ENCODE measurements around the gene BACH2.

The BACH2 gene

GRCh38 chr6:90093558-90094073, 203.0 kb downstream of the BACH2 start:
- no peak for DNase-seq (ENCODE audit: low read depth)

DNA sequence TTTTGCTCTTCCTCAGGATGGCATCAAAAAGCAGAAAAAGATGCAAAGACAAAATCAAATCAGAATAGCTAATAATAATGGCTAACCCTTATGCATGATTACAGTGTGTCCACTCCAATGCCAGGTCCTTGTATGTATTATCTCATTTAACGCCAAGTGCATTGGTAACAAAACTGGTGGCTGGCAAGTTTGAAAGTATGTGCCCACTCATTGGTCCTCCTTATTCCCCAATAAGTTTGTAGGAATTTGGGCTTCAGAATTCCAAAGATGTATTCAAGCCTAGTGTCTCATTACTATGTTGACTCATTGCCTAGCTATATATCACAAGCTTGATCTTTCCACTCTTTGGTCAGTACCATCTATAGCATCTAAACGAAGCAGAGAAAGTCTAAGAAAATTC, 205.8 kb downstream of the BACH2 start:
- DNase-seq (ENCODE audit: low read depth): no peak

DNA sequence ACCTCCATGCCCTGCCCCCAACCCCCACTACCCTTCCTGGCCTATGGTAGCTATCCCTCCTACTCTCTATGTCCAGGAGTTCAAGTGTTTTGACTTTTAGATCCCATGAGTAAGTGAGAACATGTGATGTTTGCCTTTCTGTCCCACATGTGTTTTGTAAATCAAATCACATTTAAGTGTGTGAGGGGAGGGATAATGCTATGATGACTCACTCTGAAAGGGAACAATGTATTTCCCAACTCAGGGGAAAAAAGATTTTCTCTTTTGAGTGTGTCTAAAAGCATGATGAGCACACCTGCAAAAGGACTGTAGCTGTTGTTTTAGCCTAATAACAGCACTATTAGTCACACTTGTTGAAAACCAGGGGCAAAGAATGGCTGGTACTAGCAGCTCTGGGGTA, 208.6 kb downstream of the BACH2 start:
- no peak for DNase-seq (ENCODE audit: low read depth)

GRCh38 chr6:90087106-90087833, 209.4 kb downstream of the BACH2 start:
- DNase-seq (ENCODE audit: low read depth): no peak

GRCh38 chr6:90086517-90086916, 210.1 kb downstream of the BACH2 start:
- no peak for DNase-seq (ENCODE audit: low read depth)

- no peak for DNase-seq (ENCODE audit: low read depth)
These were observed 212.8 kb downstream of the BACH2 start for GRCh38 chr6:90083891-90084290.

GRCh38 chr6:90082847-90083246, 213.8 kb downstream of the BACH2 start:
- no peak for DNase-seq (ENCODE audit: low read depth)

GRCh38 chr6:90080876-90081481, 215.7 kb downstream of the BACH2 start:
- peak; percentile 41 for DNase-seq (ENCODE audit: low read depth)

- DNase-seq (ENCODE audit: low read depth): no peak
These were observed 216.8 kb downstream of the BACH2 start for GRCh38 chr6:90079560-90080490.

GRCh38 chr6:90078513-90079289, 217.9 kb downstream of the BACH2 start:
- peak; percentile 34 for DNase-seq (ENCODE audit: low read depth)

- DNase-seq (ENCODE audit: low read depth): no peak
These were observed 219.9 kb downstream of the BACH2 start for GRCh38 chr6:90076511-90077415.

DNA sequence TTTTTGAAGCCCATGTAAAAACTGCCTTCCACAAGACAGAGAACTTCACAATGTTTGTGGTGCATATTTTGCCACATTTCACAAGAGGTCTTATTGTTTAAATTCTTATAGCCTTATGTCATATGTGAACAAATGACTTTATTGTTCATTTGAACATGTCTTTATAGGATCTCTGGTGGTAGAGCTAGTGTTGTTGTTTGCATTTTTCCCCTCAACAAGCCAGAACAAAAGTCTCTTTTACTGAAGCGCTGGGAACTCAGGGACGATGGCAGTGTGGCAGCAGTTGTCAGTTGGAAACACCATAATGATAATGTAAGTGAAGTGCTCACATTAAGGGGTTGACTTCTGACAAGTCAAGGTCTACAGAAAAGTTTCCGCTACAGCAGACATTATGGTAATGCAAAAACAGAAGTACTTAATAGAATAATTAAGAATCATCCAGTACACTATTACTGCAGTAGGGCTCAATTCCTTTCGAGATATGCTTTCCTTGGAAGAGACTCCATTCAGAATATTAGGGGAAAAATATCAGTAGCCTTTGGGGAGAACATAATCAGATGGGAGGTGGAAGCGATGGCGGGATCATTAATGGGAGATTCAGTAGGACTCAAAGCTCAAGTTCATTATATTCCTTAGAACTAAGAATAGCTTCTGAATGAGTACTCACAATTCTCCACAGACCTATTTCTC, 222.3 kb downstream of the BACH2 start:
- no peak for DNase-seq (ENCODE audit: low read depth)

- no peak for DNase-seq (ENCODE audit: low read depth)
These were observed 223.6 kb downstream of the BACH2 start for GRCh38 chr6:90072935-90073464.

- DNase-seq (ENCODE audit: low read depth): no peak
These were observed 224.1 kb downstream of the BACH2 start for GRCh38 chr6:90072501-90072900.

- no peak for DNase-seq (ENCODE audit: low read depth)
These were observed 227.7 kb downstream of the BACH2 start for GRCh38 chr6:90068703-90069523.

- DNase-seq (ENCODE audit: low read depth): no peak
These were observed 228.4 kb downstream of the BACH2 start for GRCh38 chr6:90068264-90068663.

DNA sequence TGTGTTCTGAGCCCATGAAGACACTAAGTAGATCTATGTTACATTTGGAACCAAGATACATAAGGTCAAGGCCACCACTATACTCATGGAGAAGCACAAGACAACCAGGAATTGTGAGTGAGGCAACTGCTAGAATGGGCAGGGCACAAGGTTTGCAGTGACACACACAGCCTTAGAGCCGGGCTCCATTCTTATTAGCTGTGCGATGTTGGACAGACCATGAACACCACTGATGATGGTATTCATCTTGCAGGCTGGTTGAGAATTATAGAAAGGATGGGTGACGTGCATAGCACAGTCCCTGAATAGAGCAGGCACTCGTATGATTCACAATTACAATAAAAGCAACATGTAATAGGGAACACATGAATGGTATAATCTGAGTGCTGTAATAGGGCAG, 229.9 kb downstream of the BACH2 start:
- no peak for DNase-seq (ENCODE audit: low read depth)

GRCh38 chr6:90065173-90065572, 231.5 kb downstream of the BACH2 start:
- DNase-seq (ENCODE audit: low read depth): no peak

DNA sequence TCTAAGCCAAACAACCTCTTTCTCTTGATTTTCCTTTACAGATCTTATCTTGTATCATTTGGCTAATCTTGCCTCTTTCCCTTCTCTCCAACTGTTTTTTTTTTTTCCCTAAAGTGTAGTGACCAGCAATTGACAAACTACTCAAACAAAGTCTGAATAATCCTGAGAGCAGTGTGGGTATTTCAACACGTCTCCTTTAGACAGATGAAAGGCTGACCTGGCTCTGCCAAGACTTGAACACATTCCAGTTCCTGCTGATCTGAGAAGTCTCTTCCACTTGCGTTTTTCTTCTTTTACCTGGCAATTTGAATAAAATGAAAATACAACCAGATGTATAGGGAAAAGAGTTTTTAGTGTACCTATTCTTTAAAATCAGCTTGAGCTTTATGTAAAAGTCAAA, 234.0 kb downstream of the BACH2 start:
- DNase-seq (ENCODE audit: low read depth): no peak
